Stomach (tissue), 4 donors: ENCODE measurements around the gene CERS3.

Source experiments
- EP300 ChIP-seq: sonication (generic); formaldehyde crosslinking; IDR thresholded peaks from one replicate; pipeline ENCODE4 v1.6.1; 2017; ENCODE audit warnings: antibody characterized with exemption
- POLR2A ChIP-seq, 4 donors: fragments of 450-650 bp; IDR thresholded peaks; one replicate each; pipeline ENCODE4 v1.6.1; 2016; ENCODE audit warnings: antibody characterized with exemption in 4 of 4, control low read depth in 2 of 4, mild to moderate bottlenecking in 1 of 4, moderate library complexity in 1 of 4
- TF ChIP-seq, protein P1 (sequence below), 7 experiments: fragments of 450-650 bp in 4 of 7; fragments of 200-600 bp in 3 of 7; sonication (generic) in 3 of 7; IDR thresholded peaks; one replicate each; pipeline ENCODE4 v1.5.1; 2016 to 2019; ENCODE audit warnings: antibody characterized with exemption in 7 of 7, control low read depth in 2 of 7, mild to moderate bottlenecking in 1 of 7

DNA sequence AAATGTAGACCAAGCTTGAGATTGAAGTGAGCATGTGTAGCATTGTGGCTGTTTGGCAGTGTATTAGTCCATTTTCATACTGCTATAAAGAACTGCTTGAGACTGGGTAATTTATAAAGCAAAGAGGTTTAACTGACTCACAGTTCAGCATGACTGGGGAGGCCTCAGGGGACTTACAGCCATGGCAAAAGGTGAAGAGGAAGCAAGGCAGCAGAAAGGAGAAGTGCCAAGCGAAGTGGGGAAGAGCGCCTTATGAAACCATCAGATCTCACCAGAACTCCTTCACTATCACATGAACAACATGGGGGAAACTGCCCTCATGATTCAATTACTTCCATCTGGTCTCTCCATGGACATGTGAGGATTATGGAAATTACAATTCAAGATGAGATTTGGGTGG, 8.6 kb upstream of the CERS3 start:
- TF ChIP-seq, protein P1, sequence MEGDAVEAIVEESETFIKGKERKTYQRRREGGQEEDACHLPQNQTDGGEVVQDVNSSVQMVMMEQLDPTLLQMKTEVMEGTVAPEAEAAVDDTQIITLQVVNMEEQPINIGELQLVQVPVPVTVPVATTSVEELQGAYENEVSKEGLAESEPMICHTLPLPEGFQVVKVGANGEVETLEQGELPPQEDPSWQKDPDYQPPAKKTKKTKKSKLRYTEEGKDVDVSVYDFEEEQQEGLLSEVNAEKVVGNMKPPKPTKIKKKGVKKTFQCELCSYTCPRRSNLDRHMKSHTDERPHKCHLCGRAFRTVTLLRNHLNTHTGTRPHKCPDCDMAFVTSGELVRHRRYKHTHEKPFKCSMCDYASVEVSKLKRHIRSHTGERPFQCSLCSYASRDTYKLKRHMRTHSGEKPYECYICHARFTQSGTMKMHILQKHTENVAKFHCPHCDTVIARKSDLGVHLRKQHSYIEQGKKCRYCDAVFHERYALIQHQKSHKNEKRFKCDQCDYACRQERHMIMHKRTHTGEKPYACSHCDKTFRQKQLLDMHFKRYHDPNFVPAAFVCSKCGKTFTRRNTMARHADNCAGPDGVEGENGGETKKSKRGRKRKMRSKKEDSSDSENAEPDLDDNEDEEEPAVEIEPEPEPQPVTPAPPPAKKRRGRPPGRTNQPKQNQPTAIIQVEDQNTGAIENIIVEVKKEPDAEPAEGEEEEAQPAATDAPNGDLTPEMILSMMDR (IDR thresholded peaks at IDR 0.05), result no peak
- no peak for TF ChIP-seq POLR2A (IDR thresholded peaks at IDR 0.05)
- no peak for TF ChIP-seq EP300
